ENCODE data around the gene CLK3.

CLK3 gene

DNA sequence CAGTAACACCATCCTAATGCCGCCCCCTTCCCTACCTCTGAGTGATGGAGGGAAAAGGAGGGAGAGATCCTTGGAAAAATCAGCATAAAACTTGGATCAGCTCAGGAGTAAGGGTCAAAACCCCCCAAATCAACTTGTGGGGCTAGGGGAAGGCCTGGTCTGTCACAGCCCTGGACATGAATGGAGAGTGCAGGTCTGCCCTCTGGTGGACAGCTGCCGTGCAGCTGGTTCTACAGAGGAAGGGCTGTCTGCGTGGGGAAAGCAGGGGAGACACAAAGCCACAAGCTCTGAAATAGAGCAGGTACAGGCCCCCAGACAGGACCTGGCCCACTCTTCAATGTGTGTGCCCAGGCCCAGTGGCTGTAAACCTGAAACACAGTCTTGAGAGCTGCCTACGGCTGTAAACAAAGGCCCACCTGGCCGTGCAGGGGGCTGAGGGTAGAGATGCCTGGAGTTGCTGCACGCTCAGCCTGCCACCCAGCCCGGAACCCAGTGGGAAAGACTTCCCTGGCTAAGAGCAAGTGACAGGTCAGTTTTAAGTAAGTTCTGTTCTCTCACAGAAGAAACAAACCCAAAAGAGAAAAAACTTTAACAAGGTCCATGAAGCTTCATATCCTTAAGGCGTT lies 16.4 kb downstream of the CLK3 start:
- Histone ChIP-seq H3K4me1 (ENCODE audit: insufficient read depth, poor library complexity, severe bottlenecking) (no peaks in the 10 kb centered on the region), H3K27me3 (ENCODE audit: insufficient read depth, poor library complexity, severe bottlenecking) (no peaks in the 10 kb centered on the region), H3K9me3 (ENCODE audit: severe bottlenecking) (no peaks in the 10 kb centered on the region), H3K27ac (ENCODE audit: poor library complexity, severe bottlenecking) (no peak overlapping the region), H3K4me3 (ENCODE audit: severe bottlenecking) (no peak overlapping the region), H3K36me3 (ENCODE audit: low read depth) (peaks cover 72% of the 10 kb centered on the region)
- ATAC-seq (ENCODE audit: low read depth) (peak; percentile 63), DNase-seq (ENCODE audit: low spot score) (peak; percentile 70)
- TF ChIP-seq, protein P1, sequence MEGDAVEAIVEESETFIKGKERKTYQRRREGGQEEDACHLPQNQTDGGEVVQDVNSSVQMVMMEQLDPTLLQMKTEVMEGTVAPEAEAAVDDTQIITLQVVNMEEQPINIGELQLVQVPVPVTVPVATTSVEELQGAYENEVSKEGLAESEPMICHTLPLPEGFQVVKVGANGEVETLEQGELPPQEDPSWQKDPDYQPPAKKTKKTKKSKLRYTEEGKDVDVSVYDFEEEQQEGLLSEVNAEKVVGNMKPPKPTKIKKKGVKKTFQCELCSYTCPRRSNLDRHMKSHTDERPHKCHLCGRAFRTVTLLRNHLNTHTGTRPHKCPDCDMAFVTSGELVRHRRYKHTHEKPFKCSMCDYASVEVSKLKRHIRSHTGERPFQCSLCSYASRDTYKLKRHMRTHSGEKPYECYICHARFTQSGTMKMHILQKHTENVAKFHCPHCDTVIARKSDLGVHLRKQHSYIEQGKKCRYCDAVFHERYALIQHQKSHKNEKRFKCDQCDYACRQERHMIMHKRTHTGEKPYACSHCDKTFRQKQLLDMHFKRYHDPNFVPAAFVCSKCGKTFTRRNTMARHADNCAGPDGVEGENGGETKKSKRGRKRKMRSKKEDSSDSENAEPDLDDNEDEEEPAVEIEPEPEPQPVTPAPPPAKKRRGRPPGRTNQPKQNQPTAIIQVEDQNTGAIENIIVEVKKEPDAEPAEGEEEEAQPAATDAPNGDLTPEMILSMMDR (IDR thresholded peaks at IDR 0.05; ENCODE audit: poor library complexity, severe bottlenecking) = peak; percentile 99

DNA sequence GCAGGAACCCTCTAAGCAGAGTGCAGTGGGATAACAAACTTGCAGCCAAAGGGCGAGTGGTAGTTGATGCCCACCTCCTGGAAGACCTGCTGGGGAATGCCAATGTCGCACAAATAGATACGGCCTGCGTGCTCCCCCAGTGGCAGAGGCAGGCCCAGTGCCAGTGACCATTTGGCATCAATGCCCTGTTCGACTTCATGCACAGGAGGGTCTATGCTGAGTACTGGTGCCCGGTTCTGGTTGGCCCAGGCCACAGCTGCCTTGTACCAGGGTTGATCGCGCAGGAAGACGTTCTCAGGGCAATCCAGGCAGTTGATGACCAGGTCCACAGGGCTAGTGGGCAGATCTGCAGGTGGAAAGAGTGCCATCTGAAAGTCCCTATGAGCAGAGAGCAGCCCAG lies 17.0 kb downstream of the CLK3 start:
- Histone ChIP-seq H3K36me3 (ENCODE audit: low read depth) (peaks cover 67% of the 10 kb centered on the region), H3K4me1 (ENCODE audit: insufficient read depth, poor library complexity, severe bottlenecking) (no peaks in the 10 kb centered on the region), H3K9me3 (ENCODE audit: severe bottlenecking) (no peaks in the 10 kb centered on the region), H3K27me3 (ENCODE audit: insufficient read depth, poor library complexity, severe bottlenecking) (no peaks in the 10 kb centered on the region), H3K27ac (ENCODE audit: poor library complexity, severe bottlenecking) (no peak overlapping the region), H3K4me3 (ENCODE audit: severe bottlenecking) (no peak overlapping the region)
- ATAC-seq (ENCODE audit: low read depth) (no peak), DNase-seq (ENCODE audit: low spot score) (peak; percentile 68)
- TF ChIP-seq, protein P1 (IDR thresholded peaks at IDR 0.05; ENCODE audit: poor library complexity, severe bottlenecking) = no peak

DNA sequence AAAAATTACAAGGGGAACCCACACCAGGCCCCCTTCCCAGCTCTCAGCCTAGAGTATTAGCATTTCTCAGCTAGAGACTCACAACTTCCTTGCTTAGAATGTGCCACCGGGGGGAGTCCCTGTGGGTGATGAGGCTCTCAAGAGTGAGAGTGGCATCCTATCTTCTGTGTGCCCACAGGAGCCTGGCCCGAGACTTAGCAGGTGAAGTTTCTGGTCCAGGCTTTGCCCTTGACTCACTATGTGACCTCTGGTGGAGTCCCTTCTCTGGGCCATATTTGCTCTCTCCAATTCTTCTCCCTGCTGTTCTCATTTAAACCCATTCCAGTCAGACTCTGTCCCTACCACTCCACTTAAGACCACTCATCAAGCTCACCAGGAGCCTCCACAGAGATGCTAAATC lies 18.1 kb downstream of the CLK3 start:
- Histone ChIP-seq H3K4me3 (ENCODE audit: severe bottlenecking) (no peak overlapping the region), H3K27me3 (ENCODE audit: insufficient read depth, poor library complexity, severe bottlenecking) (no peaks in the 10 kb centered on the region), H3K27ac (ENCODE audit: poor library complexity, severe bottlenecking) (no peak overlapping the region), H3K9me3 (ENCODE audit: severe bottlenecking) (no peaks in the 10 kb centered on the region), H3K36me3 (ENCODE audit: low read depth) (peaks cover 60% of the 10 kb centered on the region), H3K4me1 (ENCODE audit: insufficient read depth, poor library complexity, severe bottlenecking) (no peaks in the 10 kb centered on the region)
- TF ChIP-seq, protein P1 (IDR thresholded peaks at IDR 0.05; ENCODE audit: poor library complexity, severe bottlenecking) = no peak
- DNase-seq (ENCODE audit: low spot score) (no peak), ATAC-seq (ENCODE audit: low read depth) (no peak)

DNA sequence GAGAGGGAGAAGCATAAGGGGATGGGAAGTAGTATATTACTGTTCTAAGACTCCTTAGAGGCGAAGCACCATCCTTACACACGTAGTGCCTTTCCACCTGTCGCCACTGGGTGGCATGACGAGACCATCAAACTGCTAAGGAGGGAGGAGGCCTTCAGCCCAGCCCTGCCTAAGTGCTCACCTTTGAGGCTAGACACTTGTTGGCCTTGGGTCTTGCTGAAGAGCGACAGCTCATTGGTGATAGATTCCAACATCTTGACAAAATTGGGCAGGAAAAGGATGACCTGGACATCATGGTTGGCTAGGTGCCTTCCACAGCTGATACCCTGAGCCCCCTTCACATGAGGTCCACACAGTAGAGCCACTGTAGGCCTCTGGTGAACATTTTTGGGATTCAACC lies 19.6 kb downstream of the CLK3 start:
- peak; percentile 70 for ATAC-seq (ENCODE audit: low read depth)
- H3K4me1 ChIP-seq (ENCODE audit: insufficient read depth, poor library complexity, severe bottlenecking) = no peaks in the 10 kb centered on the region
- no peak overlapping the region for H3K27ac ChIP-seq (ENCODE audit: poor library complexity, severe bottlenecking)
- H3K36me3 ChIP-seq (ENCODE audit: low read depth) = peaks cover 54% of the 10 kb centered on the region
- H3K4me3 ChIP-seq (ENCODE audit: severe bottlenecking) = no peak overlapping the region
- TF ChIP-seq, protein P1 (IDR thresholded peaks at IDR 0.05; ENCODE audit: poor library complexity, severe bottlenecking) = peak; percentile 98
- H3K27me3 ChIP-seq (ENCODE audit: insufficient read depth, poor library complexity, severe bottlenecking) = no peaks in the 10 kb centered on the region
- DNase-seq (ENCODE audit: low spot score) = peak; percentile 73
- H3K9me3 ChIP-seq (ENCODE audit: severe bottlenecking) = no peaks in the 10 kb centered on the region

DNA sequence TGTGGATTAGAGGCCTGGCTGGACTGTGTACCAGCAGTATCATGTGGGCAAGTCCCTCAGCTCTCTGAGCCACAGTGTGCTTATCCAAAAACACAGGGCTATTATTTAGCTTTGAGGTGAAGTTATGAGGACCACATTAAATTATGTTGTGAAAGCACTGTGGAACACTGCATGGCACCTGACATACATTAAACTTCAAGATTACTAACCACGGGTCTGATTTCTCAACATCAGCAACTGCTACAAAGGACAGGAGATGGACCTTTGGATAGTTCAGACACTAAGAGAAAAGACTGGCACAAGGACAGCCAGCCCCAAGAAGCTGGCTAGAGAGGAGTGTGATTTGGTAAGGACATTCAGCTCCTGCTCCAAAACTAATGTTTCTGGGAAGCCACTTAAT lies 21.3 kb downstream of the CLK3 start:
- H3K4me3 ChIP-seq (ENCODE audit: severe bottlenecking) = no peak overlapping the region
- H3K27ac ChIP-seq (ENCODE audit: poor library complexity, severe bottlenecking) = no peak overlapping the region
- peaks cover 41% of the 10 kb centered on the region for H3K36me3 ChIP-seq (ENCODE audit: low read depth)
- ATAC-seq (ENCODE audit: low read depth) (no peak), DNase-seq (ENCODE audit: low spot score) (no peak)
- H3K9me3 ChIP-seq (ENCODE audit: severe bottlenecking) = no peaks in the 10 kb centered on the region
- H3K27me3 ChIP-seq (ENCODE audit: insufficient read depth, poor library complexity, severe bottlenecking) = no peaks in the 10 kb centered on the region
- H3K4me1 ChIP-seq (ENCODE audit: insufficient read depth, poor library complexity, severe bottlenecking) = no peaks in the 10 kb centered on the region
- TF ChIP-seq, protein P1 (IDR thresholded peaks at IDR 0.05; ENCODE audit: poor library complexity, severe bottlenecking) = no peak
